Tongue (tissue), 2 donors: Measurements from ENCODE around the gene CNN3. TPM values are rescaled to one million over a fixed set of nuclear protein-coding genes. Genes with fewer than 3 reads are reported as not detected.
"Not testable (repeated sequence)": the region's sequence is repeated elsewhere in the genome, so short reads cannot be mapped to it uniquely, and the experiment has no call there.

Experiments used
- DNase-seq: peaks from one replicate; pipeline ENCODE4 v3.0.0-alpha.2; 2015
- total RNA-seq: library from RNA; depleted of rRNA; stranded (reverse); fragments of >200 nt; gene quantifications from one replicate; pipeline ENCODE4 v1.2.3, GENCODE V29; 2014

The CNN3 gene
- total RNA-seq, 1 donor from 2014 or later, result 284 TPM

DNA sequence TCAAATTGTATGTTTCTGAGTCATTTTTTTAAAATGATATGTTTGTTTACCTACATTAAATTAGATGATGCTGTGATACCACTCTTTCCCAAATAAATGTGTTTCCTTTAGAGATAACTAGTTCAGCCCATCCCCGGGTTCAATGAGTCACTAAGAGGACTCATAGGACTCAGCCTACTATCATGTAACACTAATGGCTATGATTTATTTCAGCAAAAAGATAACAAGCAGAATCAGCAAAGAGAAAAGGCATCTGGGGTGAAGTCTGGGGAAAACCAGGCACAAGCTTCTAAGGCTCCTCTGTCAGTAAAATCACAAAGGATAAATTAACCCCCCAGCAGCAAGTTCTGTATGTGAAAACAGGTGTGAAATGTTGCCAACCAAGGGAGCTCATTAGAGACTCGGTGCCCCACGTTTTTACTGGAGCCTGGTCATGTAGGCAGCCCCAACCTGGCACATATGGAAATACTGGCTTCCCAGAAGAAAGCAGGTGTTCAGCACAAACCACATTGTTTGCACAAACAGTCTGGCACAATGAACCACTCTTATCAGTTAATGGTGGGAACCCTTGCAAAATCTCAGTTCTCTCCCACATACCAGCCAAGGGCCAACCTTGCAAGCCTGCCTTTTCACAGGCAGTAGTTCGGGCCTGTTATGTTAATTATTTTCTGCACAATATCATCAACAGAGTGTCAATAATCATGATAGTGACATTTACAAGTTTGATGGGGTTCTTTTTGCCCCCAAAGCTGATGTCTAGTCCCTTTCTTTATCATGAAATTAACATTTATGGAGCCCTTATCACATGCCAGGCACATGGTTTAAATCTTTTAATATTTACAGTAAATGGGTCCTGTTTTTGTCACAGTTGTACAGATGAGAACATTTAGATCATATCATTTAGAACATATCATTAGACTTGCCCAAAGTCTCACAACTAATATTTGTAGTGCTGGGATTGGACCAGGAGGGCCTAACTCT, 23.1 kb upstream of the CNN3 start:
- DNase-seq, result no peak

DNA sequence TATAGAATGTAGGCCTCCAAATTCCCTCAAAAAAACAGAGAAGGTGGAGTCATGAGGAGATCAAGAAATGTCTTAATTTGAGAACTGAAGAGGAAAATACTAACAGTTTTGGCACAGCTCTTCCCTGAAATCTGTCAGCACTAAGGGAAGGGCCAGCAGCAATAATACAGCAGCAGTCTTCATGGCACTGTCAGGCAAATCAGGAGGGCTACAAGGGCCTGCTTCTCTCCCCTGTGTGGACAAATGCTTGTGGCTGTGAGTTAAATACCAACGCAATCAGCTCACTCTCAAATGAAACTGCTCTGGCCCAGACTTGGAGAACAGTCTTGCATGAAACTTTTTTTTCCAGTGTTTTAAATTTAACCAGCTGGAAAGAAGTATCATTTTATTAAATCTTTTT, 20.5 kb upstream of the CNN3 start:
- DNase-seq, result peak; percentile 59

DNA sequence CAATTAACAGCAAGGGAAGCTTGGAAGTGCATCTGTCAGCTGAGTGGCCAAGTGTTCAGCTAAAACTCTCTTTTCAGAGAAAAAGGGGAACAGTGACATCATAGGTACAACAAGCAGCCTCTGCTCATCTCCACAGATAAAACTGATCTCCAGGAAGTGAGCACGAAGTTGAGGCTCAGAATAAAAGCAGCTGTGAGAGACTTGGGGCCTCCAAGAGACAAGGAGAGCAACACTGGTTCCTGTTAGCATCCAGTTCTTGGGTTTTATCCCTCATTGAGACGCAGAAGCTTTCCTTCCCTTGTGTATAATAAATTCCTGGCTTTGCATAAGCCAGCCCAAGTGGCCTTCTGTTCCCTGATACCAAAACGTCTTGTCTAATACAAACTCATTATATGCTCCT, 20.0 kb upstream of the CNN3 start:
- peak; percentile 6 for DNase-seq

GRCh38 chr1:94942171-94943128, 15.5 kb upstream of the CNN3 start:
- DNase-seq, result no peak

- DNase-seq, result not testable (repeated sequence)
Measured at GRCh38 chr1:94941480-94941879, 14.6 kb upstream of the CNN3 start.

GRCh38 chr1:94940738-94941137, 13.8 kb upstream of the CNN3 start:
- DNase-seq, result no peak

- no peak for DNase-seq
Measured at GRCh38 chr1:94937820-94938219, 10.9 kb upstream of the CNN3 start.

- DNase-seq, result no peak
Measured at GRCh38 chr1:94936861-94937620, 10.1 kb upstream of the CNN3 start.

DNA sequence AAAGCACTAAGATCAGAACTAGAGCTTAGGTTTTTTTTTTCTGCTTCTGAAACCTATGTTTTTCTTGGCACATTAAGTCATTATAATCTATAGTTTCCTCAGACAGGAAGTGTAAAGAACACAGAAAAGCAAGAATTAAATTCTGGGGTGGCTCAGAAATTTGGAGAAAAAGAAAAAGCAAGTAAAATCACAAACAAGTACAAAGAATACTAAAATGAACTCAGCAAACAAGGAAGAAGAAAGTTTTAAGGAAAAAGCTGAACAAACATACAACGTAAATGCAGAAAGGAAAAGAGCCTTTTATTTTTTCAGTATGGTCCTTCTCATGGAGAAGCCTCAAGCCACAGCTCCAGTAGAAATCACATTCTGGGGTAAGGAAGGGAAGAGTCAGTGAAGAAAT, 8.6 kb upstream of the CNN3 start:
- DNase-seq, result no peak

- DNase-seq, result no peak
Measured at GRCh38 chr1:94935034-94935433, 8.1 kb upstream of the CNN3 start.

DNA sequence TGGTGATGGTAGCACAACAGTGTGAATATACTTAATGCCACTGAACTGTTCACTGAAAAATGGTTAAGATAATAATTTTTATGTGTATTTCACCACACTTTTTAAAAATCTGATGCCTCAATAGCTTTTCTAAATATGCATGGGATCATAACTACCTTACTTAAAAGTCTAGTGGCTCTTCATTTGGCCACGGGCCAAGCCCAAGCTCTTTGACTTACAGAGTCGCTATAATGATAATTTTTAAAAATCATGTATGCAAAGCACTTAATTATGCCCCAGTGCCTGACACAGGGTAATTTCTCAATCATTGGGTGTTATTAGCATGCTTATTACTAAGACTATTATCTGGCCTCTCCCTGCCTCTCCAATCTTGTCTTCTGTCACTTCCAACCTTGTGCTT, 7.6 kb upstream of the CNN3 start:
- no peak for DNase-seq

DNA sequence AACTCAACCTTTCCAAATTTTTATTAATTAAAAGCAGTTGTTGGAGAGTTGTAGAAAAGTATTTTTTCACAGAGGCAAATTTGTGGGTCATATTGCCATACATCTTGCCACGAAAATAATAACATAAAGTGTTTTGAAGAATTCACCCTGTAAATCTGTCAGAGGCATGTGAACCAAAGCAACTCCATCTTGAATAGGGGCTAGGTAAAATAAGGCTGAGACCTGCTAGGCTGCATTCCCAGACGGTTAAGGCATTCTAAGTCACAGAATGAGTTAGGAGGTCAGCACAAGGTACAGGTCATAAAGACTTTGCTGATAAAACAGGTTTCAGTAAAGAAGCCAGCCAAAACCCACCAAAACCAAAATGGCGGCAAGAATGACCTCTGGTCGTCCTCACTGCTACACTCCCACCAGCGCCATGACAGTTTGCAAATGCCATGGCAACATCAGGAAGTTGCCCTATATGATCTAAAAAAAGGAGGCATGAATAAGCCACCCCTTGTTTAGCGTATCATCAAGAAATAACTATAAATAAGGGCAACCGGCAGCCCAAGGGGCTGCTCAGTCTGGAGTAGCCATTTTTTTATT, 4.4 kb upstream of the CNN3 start:
- DNase-seq, result no peak

DNA sequence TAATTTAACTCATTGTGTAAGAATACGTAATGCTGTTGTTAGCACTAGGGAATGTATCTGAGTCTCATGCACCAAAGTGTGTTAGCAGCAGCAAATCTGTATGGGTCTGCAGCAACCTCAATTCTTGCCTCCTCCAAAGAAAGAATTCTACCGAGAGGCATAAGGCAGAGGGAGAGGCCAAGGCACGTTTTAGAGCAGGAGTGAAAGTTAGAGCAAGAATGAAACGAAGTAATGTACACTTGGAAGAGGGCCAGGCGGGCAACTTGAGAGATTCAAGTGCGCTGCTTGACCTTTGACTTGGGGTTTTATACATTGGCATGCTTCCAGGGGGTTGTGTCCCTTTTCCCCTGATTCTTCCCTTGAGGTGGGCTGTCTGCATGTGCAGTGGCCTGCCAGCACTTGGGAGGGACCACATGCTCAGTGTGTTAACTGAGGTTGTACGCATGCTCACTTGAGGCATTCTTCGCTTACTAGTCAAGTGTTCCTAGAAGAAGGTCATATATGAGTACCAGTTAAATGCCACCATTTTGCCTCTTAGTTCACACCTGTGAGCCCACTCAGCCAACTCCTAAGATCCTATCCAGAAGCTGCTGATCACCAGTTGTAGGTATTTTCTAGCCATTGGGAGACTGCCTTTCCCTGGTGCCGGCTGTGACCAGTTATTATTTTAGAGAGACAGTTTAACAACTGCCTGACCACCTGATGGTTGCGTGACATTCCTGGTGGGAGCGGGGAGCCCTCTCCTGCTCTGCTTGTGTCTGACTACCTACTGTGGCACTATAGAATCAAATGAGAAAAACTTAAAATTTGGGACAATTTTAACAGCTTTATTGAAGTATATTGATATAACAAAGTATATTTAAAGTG, 2.7 kb upstream of the CNN3 start:
- peak; percentile 44 for DNase-seq

GRCh38 chr1:94928293-94928939, 1.5 kb upstream of the CNN3 start:
- no peak for DNase-seq

- DNase-seq, result no peak
Measured at GRCh38 chr1:94927405-94928175, 680 bp upstream of the CNN3 start.

DNA sequence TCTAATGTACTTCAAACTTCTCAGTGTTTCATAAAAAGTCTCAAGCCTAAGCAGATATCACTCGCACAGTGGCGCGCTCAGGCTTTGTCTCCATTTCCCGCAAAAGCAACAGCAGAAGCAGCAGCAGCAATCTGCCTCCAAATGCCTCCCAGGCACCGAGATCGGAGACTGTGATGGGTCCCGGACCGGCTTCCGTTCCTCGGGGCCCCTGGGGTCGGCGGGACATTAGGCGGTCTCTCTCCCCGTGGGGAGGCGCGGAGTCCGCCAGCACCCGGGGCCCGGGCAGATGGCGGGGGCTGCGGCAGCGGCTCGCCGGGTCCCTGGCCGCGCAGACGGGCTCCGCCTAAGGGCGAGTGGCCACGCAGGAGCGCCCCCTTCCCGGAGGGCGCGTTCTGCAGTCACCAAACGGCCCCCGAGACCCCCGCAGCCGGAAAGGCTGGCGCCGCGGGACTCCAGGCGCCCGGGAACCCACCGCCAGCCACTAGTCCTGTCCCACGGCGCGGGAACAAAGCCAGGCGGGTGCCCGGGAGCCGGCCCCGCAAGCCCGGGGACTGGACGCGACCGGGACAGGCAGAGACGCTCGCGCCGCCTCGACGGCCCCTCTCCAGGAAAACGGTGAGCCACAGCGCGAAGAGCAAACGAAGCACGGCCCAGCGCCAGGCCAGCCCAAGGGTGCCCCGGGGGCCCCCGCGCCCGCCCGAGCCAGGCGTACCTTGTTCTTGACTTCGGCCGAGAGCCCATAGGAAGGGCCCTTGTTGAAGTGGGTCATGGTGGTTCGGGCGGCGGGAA, 590 bp downstream of the CNN3 start:
- DNase-seq, result peak; percentile 81

GRCh38 chr1:94925561-94926125, 1.3 kb downstream of the CNN3 start:
- peak; percentile 98 for DNase-seq

DNA sequence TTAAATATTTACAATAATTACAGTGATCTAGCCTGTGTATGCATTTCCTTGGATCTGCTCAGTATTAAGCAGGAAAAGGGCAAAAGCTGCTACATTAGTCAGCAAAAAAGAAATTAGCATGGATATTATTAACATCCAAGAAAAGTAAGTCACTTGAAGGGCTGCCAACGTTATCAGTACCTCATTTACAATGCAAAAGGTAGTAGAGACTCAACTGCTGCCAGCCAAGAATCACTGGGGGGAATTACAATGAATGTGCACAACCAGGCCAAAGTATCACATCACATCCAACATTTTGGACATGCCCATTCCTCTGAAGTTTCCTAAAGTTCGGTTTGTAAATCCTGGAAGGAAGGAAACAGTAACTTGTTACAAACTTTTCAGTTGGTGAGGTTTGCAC, 1.9 kb downstream of the CNN3 start:
- peak; percentile 60 for DNase-seq
